CD4-positive, alpha-beta T cell treated with Interleukin-15 for 1 hour (primary cell): ENCODE data around the gene THEM4.
"Not testable (repeated sequence)": the region's sequence is repeated elsewhere in the genome, so short reads cannot be mapped to it uniquely, and the experiment has no call there.

Experiments
- DNase-seq: peaks from one replicate; pipeline ENCODE4 v3.0.0-alpha.2; 2020

Gene THEM4

DNA sequence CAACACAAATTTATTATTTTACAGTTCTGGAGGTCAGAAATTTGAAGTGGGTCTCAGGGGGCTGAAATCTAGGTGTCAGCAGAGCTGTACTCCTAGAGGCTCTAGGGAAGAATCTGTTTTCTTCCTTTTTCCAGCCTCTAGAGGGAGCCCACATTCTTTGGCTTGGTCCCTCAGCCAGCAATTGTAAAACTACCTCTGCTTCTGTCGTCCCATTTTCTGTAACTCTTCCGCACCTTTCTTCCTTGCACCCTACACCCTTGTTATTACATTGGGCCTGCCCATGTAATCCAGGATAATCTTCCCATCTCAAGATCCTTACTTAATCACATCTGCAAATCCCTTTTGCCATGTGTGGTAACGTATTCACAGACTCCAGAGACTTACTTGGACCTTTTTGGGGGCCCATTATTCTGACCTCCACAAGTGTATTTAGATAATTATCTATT lies 24.8 kb upstream of the THEM4 start:
- peak; percentile 49 for DNase-seq

DNA sequence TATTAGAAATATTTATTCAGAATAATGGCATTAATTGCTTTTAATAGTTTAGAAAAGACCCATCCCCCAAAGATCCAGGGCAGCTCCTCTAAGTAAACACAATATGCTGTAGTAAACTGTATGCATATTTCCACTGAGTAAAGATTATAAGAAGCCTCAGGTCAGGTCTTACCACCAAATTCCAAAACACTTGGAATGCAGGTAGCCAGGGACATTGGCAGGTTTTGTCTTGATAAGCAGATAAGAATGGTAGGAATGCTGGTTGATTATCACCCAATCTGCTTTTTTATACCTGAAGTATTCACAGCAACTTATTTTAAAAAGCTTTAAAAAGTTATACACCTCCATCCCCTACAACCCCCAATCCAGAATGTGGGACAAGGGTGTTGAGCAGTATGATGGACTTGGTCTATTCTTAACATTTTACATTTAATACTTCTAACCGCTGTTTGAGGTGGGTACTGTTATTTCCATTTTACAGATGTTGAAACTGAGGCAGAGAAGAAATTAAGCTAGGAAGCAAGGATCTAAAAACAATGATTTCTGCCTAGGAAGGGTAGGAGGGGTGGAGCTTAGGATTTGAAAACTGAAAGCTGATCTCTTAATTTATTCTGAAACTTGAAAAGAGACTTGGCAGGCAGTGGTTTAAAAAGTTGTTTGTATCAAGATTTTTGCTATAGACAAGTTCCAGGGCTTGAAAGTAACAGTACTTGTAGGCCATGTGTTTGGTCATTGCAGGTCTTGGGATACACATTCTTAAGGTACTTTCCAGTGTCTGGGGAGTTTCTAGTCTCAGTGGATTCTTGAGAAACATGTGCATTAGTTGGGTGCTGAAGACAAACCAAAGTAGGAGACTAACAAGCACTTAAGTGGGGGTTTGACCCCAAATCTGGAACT lies 15.6 kb upstream of the THEM4 start:
- DNase-seq: no peak

GRCh38 chr1:151923422-151923821 lies 14.1 kb upstream of the THEM4 start:
- no peak for DNase-seq

- DNase-seq: no peak
Measured at GRCh38 chr1:151920149-151920548, 10.8 kb upstream of the THEM4 start.

- no peak for DNase-seq
Measured at GRCh38 chr1:151918819-151919610, 9.7 kb upstream of the THEM4 start.

DNA sequence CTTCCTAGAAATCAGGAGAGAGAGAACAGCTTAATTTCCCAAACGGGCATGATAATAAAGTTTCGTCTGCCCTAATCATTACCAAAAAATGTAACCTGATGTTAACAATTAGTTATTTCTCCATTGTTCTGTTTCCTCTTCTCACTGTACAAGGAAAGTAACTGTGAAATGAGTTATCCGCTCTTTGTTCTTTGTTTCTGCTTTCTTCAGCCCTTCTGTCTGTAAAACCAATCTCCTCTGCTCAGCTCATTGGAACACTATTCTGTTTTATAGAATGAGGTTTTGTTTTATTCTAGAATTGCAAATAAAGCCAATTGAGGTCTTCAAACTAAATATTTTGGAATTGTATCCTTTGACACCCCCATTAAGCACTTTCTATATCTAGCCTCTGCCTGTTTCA lies 8.8 kb upstream of the THEM4 start:
- DNase-seq: no peak

DNA sequence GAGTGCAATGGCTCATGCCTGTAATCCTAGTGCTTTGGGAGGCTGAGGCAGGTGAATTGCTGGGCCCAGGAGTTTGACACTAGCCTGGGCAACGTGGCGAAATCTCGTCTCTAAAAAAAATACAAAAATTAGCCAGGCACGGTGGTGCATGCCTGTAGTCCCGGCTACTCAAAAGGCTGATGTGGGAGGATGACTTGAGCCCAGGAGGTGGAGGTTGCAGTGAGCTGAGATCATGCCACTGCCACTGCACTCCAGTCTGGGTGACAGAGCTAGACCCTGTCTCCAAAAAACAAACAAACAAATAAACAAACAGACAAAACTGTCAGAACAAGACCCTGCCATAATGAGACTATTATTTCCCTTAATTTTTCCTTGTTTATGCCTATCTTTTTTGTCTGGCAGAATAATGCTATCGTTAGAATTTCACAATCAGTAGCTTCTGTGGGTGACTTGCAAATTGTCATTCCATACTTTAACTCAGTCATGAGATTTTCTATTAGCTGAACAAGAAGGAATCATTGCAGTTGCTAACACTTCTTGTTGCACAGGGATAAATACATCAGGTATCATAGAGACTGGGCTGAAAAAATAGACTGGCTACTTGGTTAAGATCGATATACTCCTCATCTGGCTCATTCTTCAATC lies 7.5 kb upstream of the THEM4 start:
- no peak for DNase-seq

DNA sequence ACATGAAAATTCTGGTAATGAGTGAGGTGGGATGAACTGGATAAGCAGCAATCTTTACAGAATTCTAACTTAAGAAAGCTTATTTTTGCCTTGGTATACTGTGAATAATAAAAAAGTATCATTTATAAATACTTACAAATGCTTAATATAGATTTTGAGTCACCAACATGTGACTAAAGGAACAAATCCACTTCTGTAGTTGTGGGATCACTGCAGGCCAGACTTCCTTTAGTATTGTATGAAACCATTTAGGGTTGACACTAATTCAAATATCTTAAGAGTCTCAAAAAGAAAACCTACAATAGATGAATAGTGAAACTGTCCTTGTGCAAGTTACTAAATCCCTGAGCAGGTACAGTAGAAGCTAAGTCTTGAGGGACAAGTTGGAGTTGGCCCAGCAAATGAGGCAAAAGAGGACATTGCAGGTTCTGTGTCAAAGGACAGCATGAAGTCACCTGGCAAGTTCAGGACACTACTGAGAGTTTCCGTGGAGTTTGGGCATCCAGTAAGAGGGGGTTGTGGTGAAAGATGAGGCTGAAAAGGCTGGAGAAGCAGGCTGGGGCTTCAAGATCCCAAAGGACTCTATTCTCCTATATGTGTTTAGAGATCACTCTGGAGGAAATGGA lies 5.9 kb upstream of the THEM4 start:
- no peak for DNase-seq

DNA sequence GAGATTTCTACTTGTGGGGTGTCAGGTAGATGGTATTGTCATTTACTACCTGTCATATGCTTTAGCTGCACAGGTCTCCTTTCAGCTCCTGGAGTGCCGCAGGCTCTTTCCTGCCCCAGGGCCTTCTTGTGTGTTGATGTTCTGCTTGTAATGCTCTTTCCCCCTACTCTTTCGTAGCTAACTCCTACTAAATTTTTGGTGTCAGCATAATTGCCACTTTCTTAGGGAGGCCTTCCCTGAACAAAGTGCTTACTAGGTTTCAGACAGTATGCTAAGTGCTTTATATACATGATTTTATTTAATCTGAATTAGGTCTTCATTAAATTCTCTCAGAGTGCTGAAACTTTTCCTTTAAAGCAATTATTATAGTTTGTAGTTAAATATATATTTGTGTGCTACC lies 4.8 kb upstream of the THEM4 start:
- DNase-seq: no peak

DNA sequence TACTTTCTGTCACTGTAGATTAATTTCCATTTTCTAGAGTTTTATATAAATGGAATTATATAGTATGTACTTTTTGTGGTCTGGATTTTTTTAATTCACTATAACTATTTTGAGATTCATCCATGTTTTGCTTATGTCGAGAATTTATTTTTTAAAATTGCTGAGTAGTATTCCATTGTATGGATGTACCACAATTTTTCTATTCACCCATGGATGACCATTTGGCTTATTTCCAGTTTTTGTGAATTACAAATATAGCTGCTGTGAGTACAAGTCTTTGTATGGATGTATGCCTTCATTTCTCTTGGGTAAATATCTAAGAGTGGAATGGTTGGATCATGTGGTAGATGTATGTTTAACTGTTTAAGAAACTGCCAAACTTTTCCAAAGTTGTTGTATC lies 3.7 kb upstream of the THEM4 start:
- no peak for DNase-seq

GRCh38 chr1:151908228-151908691 lies 1.1 kb downstream of the THEM4 start:
- DNase-seq: no peak

DNA sequence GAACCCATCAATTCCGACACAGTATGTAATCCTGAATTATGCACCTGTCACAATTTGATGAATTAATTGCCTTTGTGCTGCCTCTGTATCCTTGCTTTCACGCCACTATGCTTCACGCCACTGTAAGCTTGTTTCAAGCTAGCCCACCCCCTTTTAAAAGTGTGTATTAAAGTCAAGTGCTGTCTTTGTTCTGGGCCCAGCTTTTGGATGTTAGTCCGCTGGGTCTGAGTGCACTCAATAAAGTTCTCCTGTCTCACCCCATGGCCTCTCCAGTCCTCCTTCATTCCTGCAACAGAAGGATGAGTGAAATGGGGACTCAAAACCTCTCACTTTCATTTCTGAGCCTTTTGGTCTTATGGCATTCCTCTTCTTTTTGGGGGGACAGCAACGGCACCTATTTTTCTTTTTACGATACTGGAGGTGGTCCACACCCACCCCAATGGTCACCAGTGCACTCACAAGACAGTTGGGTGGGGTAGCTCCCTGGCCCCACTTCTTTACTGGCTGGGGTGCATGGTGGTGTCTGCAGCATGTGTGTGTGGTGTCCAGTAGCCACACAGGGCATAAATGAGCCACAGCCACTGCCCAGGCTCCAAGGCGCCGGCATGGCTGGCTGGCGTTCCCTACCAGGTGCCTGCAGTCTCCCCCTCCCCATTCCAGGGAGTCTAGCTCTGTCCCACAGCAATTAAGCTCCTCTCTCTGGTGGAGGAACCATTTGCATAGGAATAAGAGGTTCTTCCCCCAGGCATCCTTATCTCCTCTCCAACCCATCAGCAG lies 1.8 kb downstream of the THEM4 start:
- DNase-seq: no peak

- DNase-seq: not testable (repeated sequence)
Measured at GRCh38 chr1:151906324-151906645, 3.0 kb downstream of the THEM4 start.

DNA sequence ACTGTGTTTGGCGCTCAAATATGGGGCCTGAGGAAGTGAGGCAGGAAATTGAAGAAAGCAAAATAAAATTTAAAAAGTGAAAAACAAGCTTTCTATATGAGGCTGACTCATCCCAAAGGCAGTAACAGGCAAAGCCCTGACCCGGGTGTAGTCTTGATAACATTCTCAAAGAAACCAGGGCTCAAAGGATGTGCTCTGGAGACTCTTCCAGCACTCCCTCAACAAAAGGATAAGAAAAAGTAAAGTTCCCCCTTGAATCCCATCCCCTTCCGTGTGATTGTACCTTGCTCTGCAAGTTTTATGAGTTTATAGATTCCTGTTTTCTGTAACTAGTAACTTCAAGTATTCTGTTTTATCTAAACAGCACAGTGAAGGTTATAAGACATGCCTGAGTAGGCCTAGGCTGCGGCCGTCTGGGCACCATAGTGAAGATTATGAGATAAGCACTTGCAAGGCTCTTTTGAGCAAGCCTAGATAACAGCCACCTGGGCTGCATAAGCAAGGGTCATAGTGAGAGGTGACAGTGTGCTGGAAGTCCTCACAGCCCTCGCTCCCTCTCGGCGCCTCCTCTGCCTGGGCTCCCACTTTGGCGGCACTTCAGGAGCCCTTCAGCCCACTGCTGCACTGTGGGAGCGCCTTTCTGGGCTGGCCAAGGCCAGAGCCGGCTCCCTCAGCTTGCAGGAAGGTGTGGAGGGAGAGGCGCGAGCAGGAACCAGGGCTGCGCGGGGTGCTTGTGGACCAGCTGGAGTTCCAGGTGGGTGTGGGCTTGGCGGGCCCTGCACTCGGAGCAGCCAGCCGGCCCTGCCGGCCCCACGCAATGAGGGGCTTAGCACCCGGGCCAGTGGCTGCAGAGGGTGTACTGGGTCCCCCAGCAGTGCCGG lies 3.6 kb downstream of the THEM4 start:
- not testable (repeated sequence) for DNase-seq

- peak; percentile 63 for DNase-seq
Measured at GRCh38 chr1:151905070-151905442, 4.3 kb downstream of the THEM4 start.

DNA sequence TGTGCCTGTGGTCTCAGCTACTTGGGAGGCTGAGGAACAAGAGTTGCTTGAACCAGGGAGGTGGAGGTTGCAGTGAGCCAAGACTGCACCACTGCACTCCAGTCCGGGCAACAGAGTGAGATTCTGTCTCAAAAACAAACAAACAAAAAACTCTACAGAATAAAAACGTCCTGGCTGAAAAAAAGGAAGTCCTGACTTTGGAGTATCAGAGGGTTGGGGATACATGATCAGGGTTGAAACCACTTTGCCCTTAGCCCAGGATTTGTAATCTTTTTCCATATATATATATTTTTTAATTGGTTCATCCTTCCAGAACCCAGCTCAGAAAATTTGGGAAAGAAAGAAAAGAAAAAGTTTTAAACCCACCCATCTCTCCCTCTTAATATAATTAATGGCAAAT lies 6.5 kb downstream of the THEM4 start:
- no peak for DNase-seq

- not testable (repeated sequence) for DNase-seq
Measured at GRCh38 chr1:151900804-151901203, 8.5 kb downstream of the THEM4 start.

DNA sequence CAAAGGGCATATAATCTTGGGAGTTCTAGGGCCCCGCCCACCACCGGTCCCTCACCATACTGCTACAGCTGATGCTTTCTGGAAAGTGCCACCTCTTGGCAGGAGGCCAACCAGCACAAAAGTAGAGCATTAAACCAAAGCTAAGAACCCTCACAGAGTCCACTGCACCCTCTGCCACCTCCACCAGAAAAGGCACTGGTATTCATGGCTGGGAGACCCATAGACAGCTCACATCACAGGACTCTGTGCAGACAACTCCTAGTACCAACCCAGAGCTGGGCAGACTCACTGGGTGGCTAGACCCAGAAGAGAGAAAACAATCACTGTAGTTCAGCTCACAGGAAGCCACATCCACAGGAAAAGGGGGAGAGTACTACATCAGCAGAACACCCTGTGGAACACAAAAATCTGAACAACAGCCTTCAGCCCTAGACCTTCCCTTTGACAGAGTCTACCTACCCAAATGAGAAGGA lies 10.8 kb downstream of the THEM4 start:
- peak; percentile 70 for DNase-seq

DNA sequence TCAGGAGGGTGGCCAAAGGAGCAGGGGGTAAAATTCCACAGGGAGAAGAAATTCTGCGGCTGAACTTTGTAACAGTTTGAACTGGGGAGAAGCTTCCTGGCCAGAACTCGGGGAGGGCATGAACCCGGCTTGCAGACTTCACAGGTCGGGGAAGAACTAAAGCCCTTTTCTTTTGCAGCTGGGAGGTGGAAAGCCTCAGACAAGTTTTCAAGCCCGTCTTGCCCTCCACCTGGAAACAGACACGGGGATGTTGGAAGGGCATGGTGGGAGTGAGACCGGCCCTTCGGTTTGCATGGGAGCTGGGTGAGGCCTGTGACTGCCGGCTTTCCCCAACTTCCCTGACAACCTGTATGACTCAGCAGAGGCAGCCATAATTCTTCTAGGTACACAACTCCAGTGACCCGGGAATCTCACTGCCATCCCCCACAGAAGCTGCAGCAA lies 11.3 kb downstream of the THEM4 start:
- no peak for DNase-seq

- no peak for DNase-seq
Measured at GRCh38 chr1:151893176-151893924, 16.0 kb downstream of the THEM4 start.
